GM19238 (cell line): ENCODE measurements around the gene RFT1.

Experiments used
- DNase-seq: peaks from one replicate; pipeline ENCODE4 v3.0.0; 2011; ENCODE audit warnings: low spot score; ENCODE audit not compliant: insufficient read length

Gene RFT1

GRCh38 chr3:53126601-53127000, 3.6 kb downstream of the RFT1 start:
- no peak for DNase-seq

- no peak for DNase-seq
Observed at GRCh38 chr3:53123953-53124352, 6.3 kb downstream of the RFT1 start.

- DNase-seq = no peak
Observed at GRCh38 chr3:53123510-53123909, 6.7 kb downstream of the RFT1 start.

- DNase-seq = no peak
Observed at GRCh38 chr3:53122933-53123305, 7.3 kb downstream of the RFT1 start.

- DNase-seq = no peak
Observed at GRCh38 chr3:53122255-53122932, 7.8 kb downstream of the RFT1 start.

GRCh38 chr3:53120336-53120735, 9.9 kb downstream of the RFT1 start:
- DNase-seq = no peak

GRCh38 chr3:53116956-53117355, 13.3 kb downstream of the RFT1 start:
- no peak for DNase-seq

GRCh38 chr3:53114412-53115074, 15.7 kb downstream of the RFT1 start:
- DNase-seq = no peak

- peak; percentile 73 for DNase-seq
Observed at GRCh38 chr3:53114011-53114400, 16.2 kb downstream of the RFT1 start.

GRCh38 chr3:53113293-53114010, 16.8 kb downstream of the RFT1 start:
- no peak for DNase-seq

GRCh38 chr3:53111822-53112221, 18.4 kb downstream of the RFT1 start:
- DNase-seq = no peak

GRCh38 chr3:53109891-53110771, 20.1 kb downstream of the RFT1 start:
- DNase-seq = no peak

- no peak for DNase-seq
Observed at GRCh38 chr3:53109190-53109589, 21.0 kb downstream of the RFT1 start.

GRCh38 chr3:53104762-53105161, 25.5 kb downstream of the RFT1 start:
- DNase-seq = no peak

- DNase-seq = no peak
Observed at GRCh38 chr3:53103397-53104296, 26.6 kb downstream of the RFT1 start.

GRCh38 chr3:53102601-53103147, 27.6 kb downstream of the RFT1 start:
- DNase-seq = peak; percentile 46

GRCh38 chr3:53101956-53102355, 28.3 kb downstream of the RFT1 start:
- no peak for DNase-seq

- no peak for DNase-seq
Observed at GRCh38 chr3:53100818-53101466, 29.3 kb downstream of the RFT1 start.

- no peak for DNase-seq
Observed at GRCh38 chr3:53097887-53098286, 32.3 kb downstream of the RFT1 start.

GRCh38 chr3:53092942-53093341, 37.3 kb downstream of the RFT1 start:
- DNase-seq = no peak
